GM18517 (cell line): Measurements from ENCODE around the gene KIAA1191.
"Not testable (repeated sequence)": the region's sequence is repeated elsewhere in the genome, so short reads cannot be mapped to it uniquely, and the experiment has no call there.

Experiments used
- ATAC-seq: cut with Tn5 transposase; IDR thresholded peaks from one replicate; pipeline ENCODE4 v1.9.1; 2021; ENCODE audit warnings: mild to moderate bottlenecking, moderate library complexity; ENCODE audit not compliant: unreplicated experiment

KIAA1191 gene

DNA sequence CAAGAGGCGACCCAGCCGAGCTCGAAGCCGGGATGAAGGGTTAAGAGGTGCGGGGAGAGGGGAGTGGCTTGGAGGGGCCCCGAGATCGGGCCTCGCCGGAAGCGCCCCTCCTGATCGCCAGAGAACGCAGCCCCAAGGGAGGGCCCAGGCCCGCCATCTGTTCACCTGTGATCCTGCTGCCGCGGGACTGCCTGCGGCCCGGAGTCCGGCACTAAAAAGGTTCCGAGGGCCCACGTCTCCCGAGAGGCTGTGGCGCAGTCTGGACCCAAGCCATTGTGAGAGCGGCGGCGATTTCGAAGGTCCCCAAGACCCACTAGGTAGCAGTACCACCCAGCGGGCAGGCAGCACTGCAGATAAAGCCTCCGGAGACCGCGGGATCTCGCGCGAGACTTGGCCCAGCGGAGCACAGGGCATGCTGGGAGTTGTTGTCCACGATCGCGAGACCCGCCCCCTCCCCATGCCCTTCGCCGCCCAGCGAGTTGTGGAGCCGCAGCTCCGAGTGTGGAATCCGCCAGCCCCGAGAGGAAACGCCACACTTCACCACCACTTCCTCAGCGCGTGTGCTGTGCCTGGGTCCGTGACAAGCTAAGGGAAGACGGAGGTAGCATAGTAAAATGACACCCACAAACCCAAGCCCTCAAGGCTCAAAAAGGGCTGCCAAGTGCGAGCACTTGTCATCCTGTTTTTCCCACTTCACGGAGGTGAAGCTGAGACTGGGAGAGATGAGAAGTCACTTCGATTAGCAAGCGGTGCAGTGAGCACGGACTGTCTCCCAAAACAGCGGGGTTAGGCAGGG, at the start of gene KIAA1191:
KIAA1191 (minus strand) TSS at position 328 of the 796 bp plus-strand sequence. CDS start 2,256 bp downstream, outside the sequence.
- peak; percentile 87 for ATAC-seq

DNA sequence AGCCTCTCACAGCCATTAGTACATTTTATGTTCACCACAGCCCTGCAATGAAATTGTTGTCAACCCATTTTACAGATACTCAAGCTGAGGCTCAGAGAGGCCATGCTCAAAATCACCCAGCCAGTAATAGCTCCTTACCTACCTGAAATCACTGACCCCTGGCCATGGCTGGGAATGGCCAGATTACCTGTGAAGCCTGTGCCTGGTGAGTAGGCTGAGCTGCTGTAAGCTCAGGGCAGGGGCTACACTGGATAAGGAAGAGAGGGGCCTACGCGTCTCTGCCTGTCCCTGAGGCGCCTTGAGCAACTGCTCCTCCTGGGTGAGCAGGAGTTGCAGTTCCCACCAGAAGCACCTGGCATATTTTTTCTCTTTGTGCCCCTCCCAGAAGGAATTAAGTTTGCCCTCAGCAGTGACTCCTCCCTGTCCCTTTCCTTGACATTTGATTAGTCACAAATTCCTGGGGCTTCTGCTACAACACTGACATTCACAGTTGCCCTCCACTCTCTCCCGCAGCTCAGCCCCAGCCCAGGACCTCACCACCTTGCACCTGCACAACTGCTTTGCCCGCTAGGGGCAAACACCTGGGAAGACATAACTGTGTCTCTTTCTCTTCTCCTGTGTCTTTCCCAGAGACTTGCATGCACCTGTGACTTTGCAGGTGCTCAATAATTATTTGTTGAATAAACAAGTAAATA, 49.1 kb upstream of the KIAA1191 start:
- ATAC-seq: no peak

DNA sequence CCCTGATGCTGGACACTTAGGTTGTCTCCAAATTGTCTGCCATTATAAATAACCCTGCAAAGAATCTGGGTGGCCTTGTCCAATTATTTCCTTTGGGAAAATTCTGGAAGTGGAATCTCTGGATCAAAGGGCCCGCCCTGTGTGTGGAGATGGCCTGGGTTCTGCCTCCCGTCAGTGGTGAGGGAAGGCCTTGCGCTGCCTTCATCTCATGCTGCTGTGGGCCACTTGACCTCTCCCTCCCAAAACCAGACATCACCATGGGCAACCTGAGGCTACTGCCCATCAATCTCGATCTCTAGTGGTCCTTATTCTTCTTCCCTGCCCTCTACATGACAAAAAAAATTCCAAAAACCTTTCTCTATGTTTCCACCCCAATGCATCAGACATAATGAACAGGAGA, 48.2 kb upstream of the KIAA1191 start:
- ATAC-seq: no peak

- no peak for ATAC-seq
Measured at GRCh38 chr5:176408590-176408989, 47.0 kb upstream of the KIAA1191 start.

- ATAC-seq: not testable (repeated sequence)
Measured at GRCh38 chr5:176408252-176408573, 46.6 kb upstream of the KIAA1191 start.

GRCh38 chr5:176407456-176408251, 46.1 kb upstream of the KIAA1191 start:
- ATAC-seq: no peak

DNA sequence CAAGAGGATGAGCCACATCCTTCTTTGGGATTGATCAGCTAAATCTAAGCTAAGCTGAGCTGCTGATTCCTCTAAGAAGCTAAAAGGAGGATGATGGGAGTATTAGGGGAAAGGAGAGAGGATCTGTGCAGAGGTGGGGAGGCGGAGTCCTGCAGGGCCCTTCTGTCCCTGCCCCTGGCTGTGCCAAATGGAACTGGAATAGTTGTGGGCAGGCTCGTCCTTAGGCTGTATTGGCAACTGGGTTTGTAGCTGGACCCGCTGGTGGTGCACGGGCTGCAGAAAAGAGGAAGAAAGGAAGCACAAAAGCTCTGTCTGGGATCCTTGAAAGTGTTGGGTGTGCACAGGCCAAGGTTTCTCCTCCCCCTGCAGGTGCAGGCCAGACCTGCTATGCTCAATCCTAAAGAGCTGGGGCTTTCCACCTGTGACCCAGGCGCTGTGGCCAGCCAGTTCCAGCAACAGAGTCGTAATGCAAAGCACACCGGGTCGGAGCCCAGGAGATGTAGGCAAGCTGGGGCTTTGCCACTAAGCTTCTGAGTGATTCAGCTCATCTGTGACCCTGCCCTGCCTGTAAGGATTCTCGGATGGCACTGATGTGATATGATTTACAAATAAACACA, 45.0 kb upstream of the KIAA1191 start:
- ATAC-seq: no peak

GRCh38 chr5:176405656-176406435, 44.3 kb upstream of the KIAA1191 start:
- ATAC-seq: no peak

GRCh38 chr5:176401281-176402205, 40.0 kb upstream of the KIAA1191 start:
- no peak for ATAC-seq

GRCh38 chr5:176400382-176401156, 39.0 kb upstream of the KIAA1191 start:
- ATAC-seq: no peak

DNA sequence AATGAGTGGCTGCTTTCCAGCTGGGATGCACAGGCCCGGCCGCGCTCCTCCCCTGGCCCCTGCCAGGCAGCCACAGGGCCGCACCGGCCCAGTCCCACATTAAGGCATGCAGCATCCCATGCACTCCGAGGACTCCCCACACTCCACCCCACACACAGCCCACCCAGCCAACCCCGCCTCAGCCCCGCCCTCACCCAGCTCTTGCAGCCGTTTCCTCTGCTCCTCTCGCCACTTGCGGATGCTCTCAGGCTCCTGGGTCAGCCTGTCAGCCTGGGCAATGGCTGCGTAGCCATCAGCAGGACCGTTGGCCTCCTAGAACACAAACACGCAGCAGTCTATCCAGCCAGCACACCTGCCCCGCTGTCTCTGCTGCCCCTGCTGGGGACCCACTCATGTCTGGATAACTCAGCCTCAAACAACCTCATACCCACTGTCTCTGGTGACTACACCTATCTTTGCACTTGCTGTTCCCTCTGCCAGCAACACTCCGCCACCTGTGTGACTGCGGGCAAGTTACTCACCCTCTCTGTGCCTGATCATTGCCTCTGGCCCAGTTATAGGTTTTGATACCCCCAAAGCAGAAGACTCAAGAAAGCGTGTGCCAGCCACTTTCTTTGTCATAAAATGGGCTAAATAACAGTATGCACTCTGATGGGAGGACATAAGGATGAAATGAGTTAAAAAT, 36.3 kb upstream of the KIAA1191 start:
- no peak for ATAC-seq

GRCh38 chr5:176396330-176396729, 34.8 kb upstream of the KIAA1191 start:
- no peak for ATAC-seq

GRCh38 chr5:176394881-176395675, 33.5 kb upstream of the KIAA1191 start:
- no peak for ATAC-seq

DNA sequence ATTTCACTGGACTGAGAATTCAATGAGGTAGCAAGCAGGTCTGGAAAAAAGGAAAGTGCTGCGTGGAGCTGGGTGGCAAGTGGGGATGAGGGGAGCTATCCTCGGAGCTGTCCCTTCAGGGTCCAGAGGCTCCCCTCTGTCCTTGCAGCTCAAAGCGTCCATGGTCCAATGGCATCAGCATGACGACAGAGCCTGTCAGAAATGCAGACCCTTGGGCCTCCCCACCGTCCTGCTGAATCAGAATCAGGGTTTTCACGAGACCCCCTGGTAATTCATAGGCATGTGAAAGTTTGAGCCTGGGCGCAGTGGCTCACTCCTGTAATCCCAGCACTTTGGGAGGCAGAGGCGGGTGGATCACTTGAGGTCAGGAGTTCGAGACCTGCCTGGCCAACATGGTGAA, 32.5 kb upstream of the KIAA1191 start:
- ATAC-seq: no peak

- ATAC-seq: no peak
Measured at GRCh38 chr5:176392526-176392925, 31.0 kb upstream of the KIAA1191 start.

DNA sequence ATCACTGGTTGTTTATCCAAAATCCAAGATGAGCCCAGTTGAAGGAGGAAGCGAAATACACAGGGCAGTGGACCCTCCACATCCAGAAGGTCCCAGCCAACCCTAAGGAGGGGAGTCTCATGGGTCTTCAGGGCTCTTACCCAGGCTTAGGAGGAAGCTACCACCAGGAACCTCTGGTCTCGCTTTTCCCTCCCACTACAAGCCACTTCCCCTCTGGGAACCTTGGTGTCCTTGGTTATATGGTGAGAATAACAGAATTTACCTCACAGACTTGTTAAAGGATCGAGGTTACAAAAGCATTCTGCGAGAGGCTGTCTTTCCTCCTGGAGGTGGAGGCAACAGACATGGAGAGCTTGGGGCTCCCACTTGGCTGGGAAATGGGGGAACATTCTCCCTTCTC, 30.4 kb upstream of the KIAA1191 start:
- no peak for ATAC-seq

- ATAC-seq: no peak
Measured at GRCh38 chr5:176391479-176391878, 29.9 kb upstream of the KIAA1191 start.
